Measurements from ENCODE around the gene CD320. TPM values are rescaled to one million over a fixed set of nuclear protein-coding genes. Genes with fewer than 3 reads are reported as not detected.
"Not testable (repeated sequence)": the region's sequence is repeated elsewhere in the genome, so short reads cannot be mapped to it uniquely, and the experiment has no call there.

CD320 gene
- total RNA-seq, 2 donors from 2014 or later, result 48.8 to 51.0 TPM

DNA sequence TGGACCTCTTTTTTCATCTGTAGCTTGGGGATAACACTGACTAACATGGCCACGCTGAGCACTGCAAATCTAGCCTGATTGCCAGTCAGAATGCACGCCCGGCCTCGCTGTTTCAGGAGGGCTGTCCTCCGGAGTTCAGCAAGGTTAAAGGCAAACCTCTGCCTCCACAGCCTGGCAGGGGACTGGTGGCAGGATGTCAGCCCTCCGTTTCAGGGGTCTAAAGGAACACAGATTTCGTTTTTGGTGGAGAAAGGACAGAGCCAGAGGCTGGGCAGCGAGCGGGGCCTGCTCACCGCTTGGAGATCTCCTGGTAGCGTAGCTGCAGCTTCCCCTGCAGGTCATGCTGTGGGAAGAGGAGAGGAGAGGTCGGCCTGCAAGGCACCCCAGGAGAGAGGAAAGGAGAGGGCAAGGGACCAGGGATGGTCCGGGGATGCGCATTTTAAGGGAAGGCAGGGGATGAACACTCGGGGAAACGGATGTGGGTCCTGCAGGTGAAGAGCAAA is 12.5 kb upstream of the CD320 start:
- Histone ChIP-seq H3K4me1 (peaks cover 0 to 48% of the 10 kb centered on the region in 2 donors), H3K9me3 (no peaks in the 10 kb centered on the region), H3K36me3 (peaks cover 23% of the 10 kb centered on the region), H3K27ac (peak overlapping the region; percentile 90 to 93), H3K4me3 (peak overlapping the region; percentile 78 to 92), H3K27me3 (no peaks in the 10 kb centered on the region)
- TF ChIP-seq, protein P1, sequence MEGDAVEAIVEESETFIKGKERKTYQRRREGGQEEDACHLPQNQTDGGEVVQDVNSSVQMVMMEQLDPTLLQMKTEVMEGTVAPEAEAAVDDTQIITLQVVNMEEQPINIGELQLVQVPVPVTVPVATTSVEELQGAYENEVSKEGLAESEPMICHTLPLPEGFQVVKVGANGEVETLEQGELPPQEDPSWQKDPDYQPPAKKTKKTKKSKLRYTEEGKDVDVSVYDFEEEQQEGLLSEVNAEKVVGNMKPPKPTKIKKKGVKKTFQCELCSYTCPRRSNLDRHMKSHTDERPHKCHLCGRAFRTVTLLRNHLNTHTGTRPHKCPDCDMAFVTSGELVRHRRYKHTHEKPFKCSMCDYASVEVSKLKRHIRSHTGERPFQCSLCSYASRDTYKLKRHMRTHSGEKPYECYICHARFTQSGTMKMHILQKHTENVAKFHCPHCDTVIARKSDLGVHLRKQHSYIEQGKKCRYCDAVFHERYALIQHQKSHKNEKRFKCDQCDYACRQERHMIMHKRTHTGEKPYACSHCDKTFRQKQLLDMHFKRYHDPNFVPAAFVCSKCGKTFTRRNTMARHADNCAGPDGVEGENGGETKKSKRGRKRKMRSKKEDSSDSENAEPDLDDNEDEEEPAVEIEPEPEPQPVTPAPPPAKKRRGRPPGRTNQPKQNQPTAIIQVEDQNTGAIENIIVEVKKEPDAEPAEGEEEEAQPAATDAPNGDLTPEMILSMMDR (IDR thresholded peaks at IDR 0.05), result no peak
- DNase-seq (ENCODE audit: low spot score), result no peak

DNA sequence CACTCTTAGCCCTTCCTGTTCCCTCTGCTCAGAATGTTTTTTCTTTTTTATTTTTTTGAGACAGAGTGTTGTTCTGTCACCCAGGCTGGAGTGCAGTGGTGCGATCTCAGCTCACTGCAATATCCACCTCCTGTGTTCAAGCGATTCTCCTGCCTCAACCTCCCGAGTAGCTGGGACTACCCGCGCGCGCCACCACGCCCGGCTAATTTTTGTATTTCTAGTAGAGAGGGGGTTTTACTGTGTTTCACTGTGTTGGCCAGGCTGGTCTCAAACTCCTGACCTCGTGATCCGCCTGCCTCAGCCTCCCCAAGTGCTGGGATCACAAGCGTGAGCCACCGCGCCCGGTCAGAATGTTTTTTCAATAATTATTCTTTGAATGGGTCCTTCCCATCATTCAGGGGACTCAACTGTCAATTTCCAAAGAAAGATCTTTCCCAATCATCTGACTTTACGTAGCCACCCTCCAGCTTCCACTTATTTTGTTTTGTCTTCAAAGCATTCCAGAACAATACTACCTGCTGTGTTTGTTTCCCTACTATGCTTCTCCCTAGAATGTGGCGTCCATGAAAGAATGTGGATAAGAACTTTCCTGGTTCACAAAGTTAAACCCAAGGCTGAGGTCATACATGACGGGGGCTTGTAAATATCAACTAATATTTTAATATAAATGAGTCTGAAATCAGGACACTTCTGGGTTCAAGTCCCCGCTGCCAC is 11.8 kb upstream of the CD320 start:
- peak overlapping the region; percentile 90 to 93 for H3K27ac ChIP-seq
- H3K9me3 ChIP-seq, result no peaks in the 10 kb centered on the region
- TF ChIP-seq, protein P1 (IDR thresholded peaks at IDR 0.05), result no peak
- DNase-seq (ENCODE audit: low spot score), result no peak
- peaks cover 29% of the 10 kb centered on the region for H3K36me3 ChIP-seq
- peak overlapping the region; percentile 78 to 92 for H3K4me3 ChIP-seq
- peaks cover 0 to 47% of the 10 kb centered on the region in 2 donors for H3K4me1 ChIP-seq
- no peaks in the 10 kb centered on the region for H3K27me3 ChIP-seq

DNA sequence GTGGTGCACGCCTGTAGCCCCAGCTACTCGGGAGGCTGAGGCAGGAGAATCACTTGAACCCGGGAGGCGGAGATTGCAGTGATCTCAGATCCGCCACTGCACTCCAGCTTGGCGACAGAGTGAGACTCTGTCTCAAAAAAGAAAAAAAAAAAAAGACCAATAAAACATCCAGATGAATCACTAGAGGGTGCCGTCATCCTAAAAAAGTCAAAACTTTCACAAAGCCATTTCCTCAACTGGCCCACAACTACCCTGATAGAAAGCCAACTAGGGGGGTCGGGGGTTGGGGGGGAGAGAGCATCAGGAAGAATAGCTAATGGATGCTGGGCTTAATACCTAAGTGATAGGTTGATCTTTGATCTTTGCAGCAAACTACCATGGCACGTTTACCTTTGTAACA is 10.7 kb upstream of the CD320 start:
- H3K36me3 ChIP-seq, result peaks cover 30% of the 10 kb centered on the region
- H3K9me3 ChIP-seq; H3K27ac ChIP-seq; H3K27me3 ChIP-seq; DNase-seq (ENCODE audit: low spot score); H3K4me3 ChIP-seq: not testable (repeated sequence)
- H3K4me1 ChIP-seq, result peaks cover 0 to 36% of the 10 kb centered on the region in 2 donors

DNA sequence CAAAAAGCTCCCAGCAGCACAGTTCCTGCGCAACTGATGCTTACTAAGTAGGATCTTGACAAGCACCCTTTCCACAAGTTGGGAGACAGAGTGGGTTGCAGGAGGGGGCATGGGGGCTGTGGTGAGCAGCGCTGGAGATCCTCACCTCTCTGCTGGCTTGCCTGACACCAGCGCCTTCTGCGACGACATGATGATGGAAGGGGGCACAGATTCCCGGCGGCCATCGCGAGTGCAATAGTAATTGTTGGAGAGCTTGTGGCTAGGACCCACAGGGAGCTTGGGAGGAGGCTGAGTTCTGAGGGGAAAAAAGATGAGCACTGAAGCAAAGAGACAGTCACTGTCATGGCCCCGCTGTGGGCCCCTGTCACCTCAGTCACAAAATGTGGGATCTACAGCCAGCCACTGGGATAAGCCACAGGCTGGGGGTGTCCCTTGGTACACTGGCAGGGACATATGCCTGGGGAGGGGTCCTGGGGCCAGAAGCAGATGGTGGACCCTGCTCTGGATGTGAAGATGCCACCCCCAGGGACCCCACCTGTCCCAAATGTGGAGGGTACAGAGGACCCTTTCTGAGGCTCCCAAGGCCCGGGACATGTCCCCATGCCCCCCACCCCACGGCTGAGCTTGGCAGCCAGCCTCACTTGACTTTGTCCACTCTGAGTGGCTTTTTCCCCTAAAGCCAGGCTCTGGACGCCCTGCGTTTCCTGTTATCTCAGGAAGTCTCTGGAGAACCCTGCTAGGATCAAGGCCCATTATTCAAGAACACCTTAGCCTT is 8.4 kb upstream of the CD320 start:
- H3K27me3 ChIP-seq, result no peaks in the 10 kb centered on the region
- no peak overlapping the region for H3K27ac ChIP-seq
- TF ChIP-seq, protein P1 (IDR thresholded peaks at IDR 0.05), result no peak
- no peak overlapping the region for H3K4me3 ChIP-seq
- no peak for DNase-seq (ENCODE audit: low spot score)
- peaks cover 0 to 27% of the 10 kb centered on the region in 2 donors for H3K4me1 ChIP-seq
- H3K36me3 ChIP-seq, result peaks cover 24% of the 10 kb centered on the region
- H3K9me3 ChIP-seq, result no peaks in the 10 kb centered on the region

DNA sequence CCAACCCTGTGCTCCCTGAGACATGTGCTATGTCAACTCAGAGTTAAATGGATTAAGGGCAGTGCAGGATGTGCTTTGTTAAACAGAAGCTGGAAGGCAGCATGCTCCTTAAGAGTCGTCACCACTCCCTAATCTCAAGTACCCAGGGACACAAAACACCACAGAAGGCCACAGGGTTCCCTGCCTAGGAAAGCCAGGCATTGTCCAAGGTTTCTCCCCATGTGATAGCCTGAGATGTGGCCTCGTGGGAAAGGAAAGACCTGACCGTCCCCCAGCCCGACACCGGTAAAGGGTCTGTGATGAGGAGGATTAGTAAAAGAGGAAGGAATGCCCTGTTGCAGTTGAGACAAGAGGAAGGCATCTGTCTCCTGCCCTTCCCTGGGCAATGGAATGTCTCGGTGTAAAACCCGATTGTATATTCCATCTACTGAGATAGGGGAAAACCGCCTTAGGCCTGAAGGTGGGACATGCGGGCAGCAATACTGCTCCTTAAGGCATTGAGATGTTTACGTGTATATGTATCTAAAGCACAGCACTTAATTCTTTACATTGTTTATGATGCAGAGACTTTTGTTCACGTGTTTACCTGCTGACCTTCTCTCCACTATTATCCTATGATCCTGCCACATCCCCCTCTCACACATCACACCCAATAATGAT is 7.0 kb upstream of the CD320 start:
- peaks cover 38% of the 10 kb centered on the region for H3K36me3 ChIP-seq
- not testable (repeated sequence) for H3K4me3 ChIP-seq; H3K27me3 ChIP-seq; H3K9me3 ChIP-seq; DNase-seq (ENCODE audit: low spot score); H3K27ac ChIP-seq
- H3K4me1 ChIP-seq, result peaks cover 0 to 23% of the 10 kb centered on the region in 2 donors

DNA sequence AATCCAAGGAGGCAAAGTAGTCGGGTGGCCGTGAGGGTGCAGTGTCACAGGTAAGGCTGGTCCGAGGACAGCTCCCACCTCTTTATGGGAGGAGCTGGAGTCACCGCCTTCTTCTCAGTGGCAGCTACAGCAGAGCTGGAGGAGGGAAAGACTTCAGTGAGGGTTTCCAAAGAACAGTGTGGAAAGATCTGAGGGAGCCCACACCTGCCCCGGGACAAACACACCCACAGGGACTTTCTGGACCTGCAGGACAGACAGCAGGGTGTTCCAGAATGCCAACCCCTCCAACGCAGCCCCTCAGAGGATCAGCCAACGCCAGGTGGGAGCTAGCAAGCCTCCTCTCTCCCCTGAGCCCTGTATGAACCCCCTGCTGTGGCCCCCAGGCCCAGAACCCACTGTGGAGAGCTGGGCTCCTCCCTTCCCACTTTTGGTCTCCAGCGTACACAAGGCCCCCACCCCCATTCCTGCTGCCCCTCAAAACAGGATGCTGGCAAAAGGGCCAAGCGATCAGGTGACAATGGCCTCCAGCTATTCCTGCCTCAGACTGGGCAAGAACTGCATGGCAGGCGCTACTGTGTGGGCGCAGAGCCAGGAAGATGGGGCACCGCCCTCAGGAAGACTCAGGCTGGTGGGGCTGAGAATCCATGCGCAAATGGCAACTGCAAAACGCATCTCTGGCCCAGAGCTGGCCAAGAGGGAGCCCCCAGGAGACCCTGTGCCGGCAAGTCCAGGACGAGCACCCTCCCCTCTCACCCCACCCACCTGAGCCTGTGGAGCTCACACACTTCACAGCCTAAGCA is 3.5 kb upstream of the CD320 start:
- Histone ChIP-seq H3K4me3 (no peak overlapping the region), H3K4me1 (peaks cover 0 to 42% of the 10 kb centered on the region in 2 donors), H3K27ac (peak overlapping the region; percentile 35 to 37), H3K9me3 (no peaks in the 10 kb centered on the region), H3K27me3 (no peaks in the 10 kb centered on the region), H3K36me3 (peaks cover 48% of the 10 kb centered on the region)
- DNase-seq (ENCODE audit: low spot score), result no peak
- TF ChIP-seq, protein P1 (IDR thresholded peaks at IDR 0.05), result no peak
